Muscle of leg (tissue), 11 donors: ENCODE results near the gene MTCP1. TPM values are rescaled to one million over a fixed set of nuclear protein-coding genes. Genes with fewer than 3 reads are reported as not detected.

Experiments
- DNase-seq: peaks from one replicate; pipeline ENCODE4 v3.0.0; 2013
- H3K27ac ChIP-seq: one replicate; pipeline ENCODE4 v1.5.1; 2013; ENCODE audit warnings: mild to moderate bottlenecking, low read length, control low read depth
- H3K27me3 ChIP-seq: one replicate; pipeline ENCODE4 v1.6.1; 2013; ENCODE audit warnings: low read length; ENCODE audit not compliant: control insufficient read depth, insufficient read depth
- H3K36me3 ChIP-seq: one replicate; pipeline ENCODE4 v1.6.1; 2013; ENCODE audit warnings: low read length; ENCODE audit not compliant: control insufficient read depth, insufficient read depth
- H3K4me1 ChIP-seq: one replicate; pipeline ENCODE4 v1.6.1; 2013; ENCODE audit warnings: low read length; ENCODE audit not compliant: control insufficient read depth, insufficient read depth
- H3K4me3 ChIP-seq: one replicate; pipeline ENCODE4 v1.5.1; 2013; ENCODE audit warnings: low read length, control low read depth
- H3K9me3 ChIP-seq: replicated peaks from 2 replicates; pipeline ENCODE4 v1.6.1; 2013; ENCODE audit warnings: low read depth, low read length; ENCODE audit not compliant: control insufficient read depth
- WGBS: methylation state at CpG from one replicate; pipeline ENCODE4 v1.1.5; 2013; ENCODE audit warnings: missing lambda C conversion rate; ENCODE audit not compliant: insufficient coverage; 5-methylcytosine and 5-hydroxymethylcytosine counted together
- polyA plus RNA-seq, 8 donors: library from polyadenylated mRNA; unstranded; fragments of 120-200 nt; gene quantifications; one replicate each; pipeline versions ENCODE4 v1.2.1 to v1.2.3, GENCODE V29; 2013; ENCODE audit warnings: inconsistent platforms in 1 of 8, low replicate concordance in 1 of 8; ENCODE audit not compliant: insufficient read length in 8 of 8, insufficient read depth in 1 of 8
- total RNA-seq: library from RNA; stranded (reverse); fragments of 120-200 nt; gene quantifications from one replicate; pipeline ENCODE4 v1.2.4, GENCODE V29; 2013

The MTCP1 gene
- total and polyA plus RNA-seq, 9 donors = 9.7 to 16.0 (median 12.6) TPM

DNA sequence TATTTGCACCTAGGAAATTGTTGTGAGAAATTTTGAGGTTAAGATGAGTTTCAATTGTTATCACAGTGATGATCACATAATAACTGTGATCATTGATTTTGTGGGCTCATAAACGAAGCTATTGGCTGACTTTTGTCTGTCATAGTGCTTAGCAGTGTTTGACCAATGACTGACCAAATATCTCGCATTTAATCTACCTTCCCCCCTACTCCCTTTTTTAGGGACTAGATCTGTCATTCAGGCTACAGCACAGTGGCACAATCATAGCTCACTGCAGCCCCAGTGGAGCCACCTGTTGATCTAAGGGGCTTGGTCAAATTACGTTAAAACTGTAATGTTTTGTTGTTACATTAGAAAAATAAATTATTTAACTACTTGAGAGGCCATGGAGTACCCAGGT lies 42.8 kb downstream of the MTCP1 start:
- 57% methylated on average over 1 of the region's 3 CpGs for WGBS
- no peak for DNase-seq

DNA sequence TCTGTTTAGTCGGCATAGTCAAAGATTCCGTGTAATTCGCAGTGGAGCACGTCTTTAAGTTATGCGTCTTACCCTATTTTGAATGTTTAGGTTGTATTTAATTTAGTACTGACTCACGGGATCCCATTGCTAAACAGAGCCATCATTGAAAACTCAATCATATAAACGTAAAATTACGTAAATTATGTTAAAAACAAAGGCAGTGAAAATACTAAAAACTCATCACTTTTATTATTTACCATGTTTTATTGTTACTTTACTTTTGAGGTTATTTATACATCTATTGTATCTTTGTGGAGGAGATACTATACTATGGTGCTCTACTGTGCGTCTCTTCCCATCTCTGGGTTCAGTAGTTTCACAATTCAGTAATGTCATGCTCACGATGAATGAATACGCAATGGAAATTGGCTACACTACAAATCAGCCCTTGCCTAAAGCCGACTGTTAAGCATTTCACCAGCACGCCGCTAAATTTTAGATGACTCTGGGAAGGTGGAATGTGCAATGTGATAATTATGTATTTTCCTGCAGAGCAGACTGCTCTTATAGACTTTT lies 43.3 kb downstream of the MTCP1 start:
- H3K27ac ChIP-seq = peak overlapping the region; percentile 99
- H3K27me3 ChIP-seq = no peaks in the 10 kb centered on the region
- 11% methylated on average over 3 of the region's 14 CpGs for WGBS
- H3K36me3 ChIP-seq = no peaks in the 10 kb centered on the region
- peaks cover 3% of the 10 kb centered on the region for H3K4me1 ChIP-seq
- DNase-seq = peak; percentile 89
- no peaks in the 10 kb centered on the region for H3K9me3 ChIP-seq
- H3K4me3 ChIP-seq = peak overlapping the region; percentile 69

More for the DNA sequence above, 42.8 kb downstream of the MTCP1 start:
- H3K9me3 ChIP-seq = no peaks in the 10 kb centered on the region
- H3K36me3 ChIP-seq = no peaks in the 10 kb centered on the region
- peak overlapping the region; percentile 99 for H3K27ac ChIP-seq
- no peaks in the 10 kb centered on the region for H3K27me3 ChIP-seq
- peak overlapping the region; percentile 69 for H3K4me3 ChIP-seq
- peaks cover 3% of the 10 kb centered on the region for H3K4me1 ChIP-seq

- Histone ChIP-seq H3K4me3 (peak within 1 kb of the TSS; percentile 69), H3K27ac (peak within 1 kb of the TSS; percentile 99), H3K4me1 (peaks cover 3% of the 10 kb centered on the region), H3K27me3 (no peaks in the 10 kb centered on the region), H3K9me3 (no peaks in the 10 kb centered on the region), H3K36me3 (no peaks in the 10 kb centered on the region)
- 27% methylated on average over 75 of the region's 82 CpGs for WGBS
- peak; percentile 97 for DNase-seq
Measured at GRCh38 chrX:155026727-155027508, 44.0 kb downstream of the MTCP1 start, which contains the start of gene FUNDC2. Gene FUNDC2, plus strand, starts transcription at chrX:155026844. Its CDS starts 95 bp downstream, at chrX:155026939.

GRCh38 chrX:155026420-155026726 lies 44.6 kb downstream of the MTCP1 start:
- Histone ChIP-seq H3K9me3 (no peaks in the 10 kb centered on the region), H3K27me3 (no peaks in the 10 kb centered on the region), H3K27ac (peak overlapping the region; percentile 99), H3K4me1 (peaks cover 3% of the 10 kb centered on the region), H3K4me3 (peak overlapping the region; percentile 69), H3K36me3 (no peaks in the 10 kb centered on the region)
- WGBS = 39% methylated on average over 13 of the region's 16 CpGs
- DNase-seq = no peak

- Histone ChIP-seq H3K27me3 (no peaks in the 10 kb centered on the region), H3K27ac (no peak overlapping the region), H3K36me3 (no peaks in the 10 kb centered on the region), H3K4me1 (peaks cover 3% of the 10 kb centered on the region), H3K4me3 (no peak overlapping the region), H3K9me3 (no peaks in the 10 kb centered on the region)
- WGBS = 94% methylated on average over 4 of the region's 6 CpGs
- no peak for DNase-seq
Measured at GRCh38 chrX:155023907-155024833, 46.8 kb downstream of the MTCP1 start.

DNA sequence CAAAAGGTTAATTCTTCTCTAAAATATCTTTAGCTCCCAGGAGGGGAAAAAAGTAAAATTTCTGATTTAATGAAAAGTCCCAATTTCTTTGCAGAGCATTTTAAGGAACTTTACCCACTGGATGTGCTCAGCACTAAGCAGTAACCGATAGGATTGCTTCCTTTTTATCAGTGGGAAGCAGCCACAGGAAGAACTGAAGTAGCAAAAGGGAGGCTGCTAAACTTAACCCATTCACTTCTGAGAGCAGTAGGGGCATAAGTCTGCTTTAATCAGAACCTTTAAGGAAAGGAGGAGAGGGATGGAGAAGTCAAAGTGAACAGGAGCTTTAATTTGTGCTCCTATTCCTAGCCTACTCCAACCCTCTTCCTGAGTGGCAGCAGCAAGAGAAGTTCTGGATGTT lies 48.4 kb downstream of the MTCP1 start, which contains the start of gene F8:
TSS of gene F8 (minus strand) at position 139 of the 400 bp plus-strand sequence. CDS start 171 bp downstream, outside the sequence.
- no peak within 1 kb of the TSS for H3K27ac ChIP-seq
- no peak within 1 kb of the TSS for H3K4me3 ChIP-seq
- WGBS = no CpG with 5 or more reads among the region's 1 CpG
- H3K27me3 ChIP-seq = no peaks in the 10 kb centered on the region
- no peaks in the 10 kb centered on the region for H3K9me3 ChIP-seq
- H3K4me1 ChIP-seq = no peaks in the 10 kb centered on the region
- H3K36me3 ChIP-seq = no peaks in the 10 kb centered on the region
- DNase-seq = no peak

DNA sequence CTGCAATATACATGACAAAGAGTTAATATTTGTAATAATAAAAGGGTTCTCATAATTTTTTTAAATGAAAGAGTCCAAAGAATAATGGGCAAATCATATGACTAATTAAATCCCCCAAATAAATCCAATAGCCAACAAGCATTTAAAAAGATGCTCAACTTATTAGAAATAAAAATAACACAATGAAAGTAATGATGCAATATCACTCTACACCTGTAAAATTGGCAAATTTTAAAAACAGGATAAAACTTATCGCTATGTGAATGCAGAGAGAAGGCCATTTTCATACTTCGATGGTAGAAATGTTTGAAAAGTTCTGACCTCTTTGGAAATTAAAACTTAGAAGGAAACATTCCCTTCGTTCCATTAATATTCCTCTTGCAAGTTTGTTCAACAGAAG lies 50.3 kb downstream of the MTCP1 start:
- H3K4me1 ChIP-seq = no peaks in the 10 kb centered on the region
- no peaks in the 10 kb centered on the region for H3K36me3 ChIP-seq
- H3K9me3 ChIP-seq = no peaks in the 10 kb centered on the region
- no peak overlapping the region for H3K4me3 ChIP-seq
- WGBS = no CpG with 5 or more reads among the region's 3 CpGs
- H3K27ac ChIP-seq = no peak overlapping the region
- H3K27me3 ChIP-seq = no peaks in the 10 kb centered on the region
- DNase-seq = no peak

Other genes with a start within 250 kb of the MTCP1 start
- gene SMIM9, start 236.5 kb downstream of the MTCP1 start, total RNA-seq = not detected
- not detected for gene SMIM9, start 236.5 kb downstream of the MTCP1 start, polyA plus RNA-seq
- 1.3 TPM for gene F8A1, start 184.8 kb downstream of the MTCP1 start, total RNA-seq
- gene F8A1, start 184.8 kb downstream of the MTCP1 start, polyA plus RNA-seq = 10 to 100 TPM in 7 of 8 donors, 1 to 10 TPM in 1; 3.6 to 19.4 (median 12.9) TPM
- 6.4 TPM for gene F8, start 48.4 kb downstream of the MTCP1 start, total RNA-seq
- 1 to 10 TPM; 3.6 to 7.0 (median 4.7) TPM for gene F8, start 48.4 kb downstream of the MTCP1 start, polyA plus RNA-seq
- 155 TPM for gene FUNDC2, start 44.3 kb downstream of the MTCP1 start, total RNA-seq
- gene FUNDC2, start 44.3 kb downstream of the MTCP1 start, polyA plus RNA-seq = 100 to 1,000 TPM; 131 to 175 (median 139) TPM
- gene CMC4, start within 50 bp of the MTCP1 start, total RNA-seq = 12.9 TPM
- gene CMC4, start within 50 bp of the MTCP1 start, polyA plus RNA-seq = 10 to 100 TPM in 2 of 8 donors, 1 to 10 TPM in 6; 6.6 to 11.3 (median 9.2) TPM
- gene BRCC3, start 372 bp upstream of the MTCP1 start, total RNA-seq = 9.4 TPM
- 10 to 100 TPM; 14.0 to 18.2 (median 16.0) TPM for gene BRCC3, start 372 bp upstream of the MTCP1 start, polyA plus RNA-seq
- 60.3 TPM for gene VBP1, start 145.3 kb upstream of the MTCP1 start, total RNA-seq
- 10 to 100 TPM; 52.5 to 67.5 (median 61.4) TPM for gene VBP1, start 145.3 kb upstream of the MTCP1 start, polyA plus RNA-seq
- gene RAB39B, start 193.4 kb upstream of the MTCP1 start, total RNA-seq = 0.40 TPM
- under 1 TPM; 0.34 to 0.69 (median 0.52) TPM for gene RAB39B, start 193.4 kb upstream of the MTCP1 start, polyA plus RNA-seq